Panc1 (cell line): ENCODE data around the gene CCDC92B. TPM values are rescaled to one million over a fixed set of nuclear protein-coding genes. Genes with fewer than 3 reads are reported as not detected.

Experiments
- ATAC-seq: fragments of 200-7000 bp; cut with Tn5 transposase; 2 replicates; pipeline ENCODE4 v1.9.1; 2020; ENCODE audit warnings: mild to moderate bottlenecking, moderate library complexity
- BruUV-seq: library from RNA; stranded (reverse); fragments of 400-500 nt; replicated peaks from 2 replicates; lab custom pipeline; 2021; lab: Mats Ljungman, UMichigan
- CTCF ChIA-PET: fragments of 300-600 bp; sonication (Branson Sonifier 250); formaldehyde crosslinking; loops from one replicate; lab custom pipeline; 2022; ENCODE audit warnings: antibody characterized with exemption; lab: Charles Lee
- POLR2A ChIA-PET: fragments of 300-600 bp; sonication (Branson Sonifier 250); formaldehyde crosslinking; loops from one replicate; lab custom pipeline; 2022; ENCODE audit warnings: antibody characterized with exemption; lab: Charles Lee
- DNase-seq: peaks from one replicate; pipeline ENCODE4 v3.0.0-alpha.2; 2010; ENCODE audit warnings: low read depth, low spot score
- H3K27ac ChIP-seq: 2 replicates; pipeline ENCODE4 v1.5.1; 2011; ENCODE audit warnings: mild to moderate bottlenecking, low read length, inconsistent platforms
- H3K27me3 ChIP-seq: fragments of 200-500 bp; sonication (Bioruptor generic); 2 replicates; pipeline ENCODE4 v1.6.0; 2014; ENCODE audit warnings: low read length, inconsistent platforms; ENCODE audit not compliant: control insufficient read depth, insufficient read depth
- H3K36me3 ChIP-seq: fragments of 200-500 bp; sonication (Bioruptor generic); 2 replicates; pipeline ENCODE4 v1.5.1; 2014; ENCODE audit warnings: inconsistent platforms, mild to moderate bottlenecking, low read length, moderate library complexity; ENCODE audit not compliant: control insufficient read depth, insufficient read depth
- H3K4me1 ChIP-seq: 2 replicates; pipeline ENCODE4 v1.5.1; 2011; ENCODE audit warnings: inconsistent platforms, mild to moderate bottlenecking, low read length, moderate library complexity; ENCODE audit not compliant: control insufficient read depth, insufficient read depth
- H3K4me3 ChIP-seq, 2 experiments: 2 replicates each; pipeline ENCODE4 v1.5.1; 2011 to 2012; ENCODE audit warnings: low read depth in 2 of 2, low read length in 2 of 2, mild to moderate bottlenecking in 2 of 2, inconsistent platforms in 1 of 2, moderate library complexity in 1 of 2
- H3K9me3 ChIP-seq: fragments of 200-500 bp; sonication (Bioruptor generic); 2 replicates; pipeline ENCODE4 v1.5.1; 2014; ENCODE audit warnings: low read depth, mild to moderate bottlenecking, inconsistent platforms, low read length, moderate library complexity; ENCODE audit not compliant: control insufficient read depth, insufficient read depth
- CTCF ChIP-seq: fragments of 450-650 bp; IDR thresholded peaks from 2 replicates; pipeline ENCODE4 v1.5.1; 2017; ENCODE audit warnings: mild to moderate bottlenecking
- POLR2AphosphoS5 ChIP-seq: IDR thresholded peaks from 2 replicates; pipeline ENCODE4 v1.6.1; 2012; ENCODE audit warnings: mild to moderate bottlenecking, low read depth, low read length, moderate library complexity
- REST ChIP-seq, 2 experiments: IDR thresholded peaks; 2 replicates each; pipeline ENCODE4 v1.6.1; 2011 to 2012; ENCODE audit warnings: low read depth in 2 of 2, control low read depth in 1 of 2, low read length in 1 of 2, mild to moderate bottlenecking in 1 of 2, moderate library complexity in 1 of 2; ENCODE audit not compliant: insufficient read depth in 1 of 2
- SIN3A ChIP-seq: IDR thresholded peaks from 2 replicates; pipeline ENCODE4 v1.6.1; 2012; ENCODE audit warnings: low read depth, mild to moderate bottlenecking, low read length, moderate library complexity, borderline replicate concordance; ENCODE audit not compliant: insufficient read depth
- TCF7L2 ChIP-seq: IDR thresholded peaks from 2 replicates; pipeline ENCODE4 v1.6.1; 2011; ENCODE audit warnings: mild to moderate bottlenecking, low read depth, low read length, inconsistent platforms
- in situ Hi-C: cut with HindIII; loops from 2 replicates; pipeline ENCODE4 v1.10.0; 2016; ENCODE audit warnings: low sequenced_read_pairs, low pct_unique_long_range_greater_than_20kb
- intact Hi-C: fragments of 100-400 bp; cut with micrococcal nuclease; formaldehyde crosslinking; loops from one replicate; pipeline ENCODE4 v1.10.0; 2022; ENCODE audit not compliant: unreplicated experiment
- total RNA-seq: library from RNA; stranded (reverse); gene quantifications from one replicate; pipeline ENCODE4 v1.2.1, GENCODE V29; 2021; ENCODE audit not compliant: unreplicated experiment

CCDC92B gene
- total RNA-seq, 1 experiment from 2014 or later: 0.51 TPM

DNA sequence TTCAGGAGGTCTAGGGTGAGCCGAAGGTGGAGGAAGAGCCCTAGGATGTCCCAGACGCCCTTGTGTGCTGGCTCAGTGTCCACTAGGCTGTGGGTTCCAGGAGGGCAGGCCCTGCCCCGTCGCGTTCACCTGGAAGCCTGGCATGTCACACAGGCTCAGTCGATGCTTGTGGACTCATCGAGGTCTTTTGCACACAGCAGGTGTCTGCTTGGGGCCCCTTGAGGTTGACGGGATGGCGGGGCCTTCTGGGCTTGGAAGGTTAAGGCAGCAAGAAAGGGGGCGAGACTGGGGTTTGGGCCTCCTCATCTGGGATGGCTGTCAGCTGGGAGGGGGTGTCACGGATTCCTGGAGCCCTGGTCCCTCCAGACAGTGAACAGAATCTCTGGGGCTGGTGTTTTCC, 48.7 kb upstream of the CCDC92B start:
- Histone ChIP-seq H3K36me3 (no peaks in the 10 kb centered on the region), H3K27ac (no peak overlapping the region), H3K27me3 (no peaks in the 10 kb centered on the region), H3K9me3 (no peaks in the 10 kb centered on the region), H3K4me1 (no peaks in the 10 kb centered on the region), H3K4me3 (no peak overlapping the region)
- ATAC-seq (no peak), DNase-seq (no peak)
- in situ Hi-C loops (no loop called here), intact Hi-C loops (no loop called here)
- ChIA-PET CTCF (no interaction called here), POLR2A (no interaction called here)
- TF ChIP-seq CTCF (no peak), TCF7L2 (no peak), REST (IDR thresholded peaks at IDR 0.05; ENCODE audit: insufficient read depth in 1 of 2, low read depth in 2 of 2, low read length in 1 of 2) (no peak), POLR2AphosphoS5 (no peak), SIN3A (no peak)
- no TSS peak for BruUV-seq

- no peak overlapping the region for H3K4me3 ChIP-seq
- no peak for DNase-seq
- TF ChIP-seq POLR2AphosphoS5 (no peak), REST (IDR thresholded peaks at IDR 0.05; ENCODE audit: insufficient read depth in 1 of 2, low read depth in 2 of 2, low read length in 1 of 2) (no peak)
- no peaks in the 10 kb centered on the region for H3K27me3 ChIP-seq
- H3K27ac ChIP-seq: no peak overlapping the region
- ChIA-PET POLR2A (no interaction called here), CTCF (no interaction called here)
- intact Hi-C loops: no loop called here
- in situ Hi-C loops: no loop called here
- H3K4me1 ChIP-seq: no peaks in the 10 kb centered on the region
- no peaks in the 10 kb centered on the region for H3K9me3 ChIP-seq
- BruUV-seq: no TSS peak
- ATAC-seq: no peak; the same call in 1 of the 2 replicates
- no peaks in the 10 kb centered on the region for H3K36me3 ChIP-seq
Observed at GRCh38 chr17:2797637-2798036, 48.2 kb upstream of the CCDC92B start.
